Measurements from ENCODE around the gene RALGPS2.

The RALGPS2 gene, protein sequence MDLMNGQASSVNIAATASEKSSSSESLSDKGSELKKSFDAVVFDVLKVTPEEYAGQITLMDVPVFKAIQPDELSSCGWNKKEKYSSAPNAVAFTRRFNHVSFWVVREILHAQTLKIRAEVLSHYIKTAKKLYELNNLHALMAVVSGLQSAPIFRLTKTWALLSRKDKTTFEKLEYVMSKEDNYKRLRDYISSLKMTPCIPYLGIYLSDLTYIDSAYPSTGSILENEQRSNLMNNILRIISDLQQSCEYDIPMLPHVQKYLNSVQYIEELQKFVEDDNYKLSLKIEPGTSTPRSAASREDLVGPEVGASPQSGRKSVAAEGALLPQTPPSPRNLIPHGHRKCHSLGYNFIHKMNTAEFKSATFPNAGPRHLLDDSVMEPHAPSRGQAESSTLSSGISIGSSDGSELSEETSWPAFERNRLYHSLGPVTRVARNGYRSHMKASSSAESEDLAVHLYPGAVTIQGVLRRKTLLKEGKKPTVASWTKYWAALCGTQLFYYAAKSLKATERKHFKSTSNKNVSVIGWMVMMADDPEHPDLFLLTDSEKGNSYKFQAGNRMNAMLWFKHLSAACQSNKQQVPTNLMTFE

DNA sequence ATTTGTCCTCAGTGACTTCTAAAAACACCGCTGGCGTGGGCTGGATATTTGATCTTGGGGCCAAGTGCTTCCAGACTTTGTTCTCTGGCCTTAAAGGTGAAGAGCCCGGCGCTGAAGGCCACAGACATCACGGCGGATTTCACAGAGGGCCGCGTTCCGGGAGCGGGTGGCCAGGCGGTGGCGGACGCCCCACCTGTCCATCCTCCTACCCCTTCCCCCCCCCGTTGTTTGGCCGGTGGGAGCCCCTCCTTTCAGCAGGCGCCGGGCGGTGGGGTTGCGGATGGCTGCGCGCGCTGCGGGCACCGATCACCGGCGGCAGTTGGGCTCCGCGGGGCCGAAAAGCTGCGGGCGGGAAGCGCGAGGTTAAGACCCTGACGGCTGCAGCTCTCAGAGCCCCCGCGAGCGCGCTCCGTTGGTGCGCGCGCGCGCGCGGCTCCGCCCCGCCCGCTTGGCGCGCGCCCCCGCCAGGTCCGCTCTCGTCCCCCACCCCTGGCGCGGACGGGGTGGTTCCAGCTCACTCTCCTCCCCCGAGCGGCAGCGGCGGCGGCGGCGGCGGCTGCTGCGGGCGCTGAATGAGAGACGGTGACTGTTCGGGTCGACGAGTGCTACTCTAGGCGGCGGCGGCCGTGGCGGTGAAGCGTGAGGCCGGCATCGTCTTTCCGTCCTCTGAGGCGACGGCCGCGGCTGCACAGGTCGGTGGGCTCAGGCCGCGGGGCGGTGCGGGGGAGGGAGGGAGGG lies at the start of gene RALGPS2:
TSS of gene RALGPS2 (plus strand) at position 517 of the 738 bp plus-strand sequence. CDS start 51,521 bp downstream, outside the sequence.
- DNase-seq (ENCODE audit: low spot score), result peak; percentile 68

DNA sequence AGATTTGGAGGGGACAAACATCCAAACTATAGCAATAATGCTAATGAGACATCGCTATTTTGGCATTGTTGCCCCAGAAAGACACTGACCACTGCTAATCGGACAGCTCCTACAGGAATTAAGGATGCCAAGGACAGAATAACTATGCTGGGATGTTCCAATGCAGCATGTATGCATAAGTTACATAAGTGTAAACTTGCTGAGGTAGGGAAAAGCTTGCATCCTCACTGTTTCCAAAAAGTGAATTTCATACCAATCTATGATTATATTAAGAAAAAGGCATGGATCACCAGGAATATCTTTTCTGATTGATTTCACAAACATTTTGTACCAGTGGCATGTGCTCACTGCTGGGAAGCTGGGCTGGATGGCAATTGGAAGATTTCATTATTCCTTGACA lies 45.8 kb upstream of the RALGPS2 start:
- DNase-seq (ENCODE audit: low spot score), result no peak

DNA sequence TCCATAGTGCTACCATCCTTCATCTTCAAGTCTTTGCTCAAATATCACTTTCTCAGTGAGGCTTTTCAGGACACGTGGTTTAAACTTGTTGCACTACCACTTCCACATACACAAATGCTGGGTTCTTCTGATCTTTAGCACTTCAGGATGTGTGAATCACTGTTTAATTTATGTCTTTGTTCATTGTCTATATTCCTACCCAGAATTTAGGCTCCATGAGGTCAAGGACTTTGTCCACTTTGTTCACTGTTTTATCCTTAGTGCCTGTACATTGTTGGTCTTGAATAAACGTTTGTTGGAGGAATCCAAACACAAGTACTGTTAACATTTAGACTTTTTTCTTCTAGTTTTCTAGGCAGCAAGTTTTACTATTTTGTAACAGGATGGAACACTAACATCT lies 42.6 kb upstream of the RALGPS2 start:
- DNase-seq (ENCODE audit: low spot score), result no peak

DNA sequence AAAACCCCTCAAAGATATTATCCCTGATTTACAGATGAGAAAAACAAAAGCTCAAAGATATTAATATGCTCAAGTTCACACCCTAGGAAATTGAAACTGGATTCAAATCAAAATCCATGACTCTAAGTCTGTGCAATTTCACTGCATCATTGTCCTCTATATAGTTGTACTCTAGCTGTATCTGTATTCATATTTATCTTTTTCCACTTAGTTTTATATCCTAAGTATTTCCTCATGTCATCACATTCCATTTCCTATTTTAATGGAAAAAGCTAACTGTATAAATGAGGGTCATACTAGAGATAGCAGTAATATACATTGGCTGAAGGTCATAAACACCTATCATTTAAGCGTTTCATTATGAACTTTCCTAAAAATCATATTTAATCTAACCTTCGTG lies 42.2 kb upstream of the RALGPS2 start:
- no peak for DNase-seq (ENCODE audit: low spot score)

DNA sequence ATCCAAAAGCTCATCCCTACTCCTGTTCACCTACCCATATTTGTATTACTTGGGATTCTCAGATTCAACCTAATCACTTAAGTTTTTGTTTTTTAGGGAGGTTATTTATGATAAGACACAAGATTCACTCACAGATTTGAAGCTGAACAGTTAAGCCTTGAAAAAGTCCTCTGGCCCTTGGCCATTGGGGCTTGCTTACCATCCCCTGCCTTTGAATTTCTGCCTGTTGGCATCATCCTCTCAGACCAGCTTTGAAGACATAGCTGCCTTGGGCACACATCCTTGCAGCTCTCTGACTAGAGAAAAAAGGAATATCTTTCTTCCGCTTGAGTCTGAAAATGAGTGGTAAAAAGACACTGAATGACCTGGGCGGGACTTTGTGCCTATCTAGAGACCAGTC lies 41.8 kb upstream of the RALGPS2 start:
- DNase-seq (ENCODE audit: low spot score), result no peak

DNA sequence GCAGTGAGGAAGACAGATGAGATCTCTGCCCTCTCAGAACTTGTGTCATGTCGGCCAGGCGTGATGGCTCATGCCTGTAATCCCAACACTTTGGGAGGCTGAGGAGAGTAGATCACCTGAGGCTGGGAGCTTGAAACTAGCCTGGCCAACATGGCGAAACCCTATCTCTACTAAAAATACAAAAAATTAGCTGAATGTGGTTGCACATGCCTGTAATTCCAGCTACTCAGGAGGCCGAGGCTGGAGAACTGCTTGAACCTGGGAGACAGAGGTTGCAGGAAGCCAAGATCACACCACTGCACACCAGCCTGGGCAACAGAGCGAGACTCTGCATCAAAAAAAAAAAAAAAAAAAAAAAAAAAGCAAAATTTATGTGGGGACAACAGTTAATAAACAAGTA lies 40.9 kb upstream of the RALGPS2 start:
- DNase-seq (ENCODE audit: low spot score), result no peak

DNA sequence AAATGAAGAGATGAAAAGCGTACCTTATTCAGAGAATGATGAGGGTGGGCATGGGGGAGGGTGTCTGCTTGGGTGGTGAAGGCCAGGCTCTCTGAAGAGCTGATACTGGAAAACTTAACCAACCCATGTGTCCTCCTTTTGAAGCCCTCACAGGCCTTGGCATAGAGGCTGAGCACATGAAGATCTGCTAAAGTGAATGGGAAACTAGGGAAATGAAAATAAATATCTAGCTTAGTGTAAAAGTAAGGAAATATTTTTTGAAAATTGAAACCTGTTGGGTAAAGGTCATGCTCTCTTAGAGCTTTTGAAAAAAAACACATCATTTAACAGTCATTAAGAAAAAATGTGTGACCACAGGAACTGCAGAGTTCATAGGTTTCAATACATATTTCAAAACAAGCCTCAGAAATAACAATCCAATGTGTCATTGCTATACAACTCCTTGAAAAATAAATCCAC lies 40.5 kb upstream of the RALGPS2 start:
- no peak for DNase-seq (ENCODE audit: low spot score)

DNA sequence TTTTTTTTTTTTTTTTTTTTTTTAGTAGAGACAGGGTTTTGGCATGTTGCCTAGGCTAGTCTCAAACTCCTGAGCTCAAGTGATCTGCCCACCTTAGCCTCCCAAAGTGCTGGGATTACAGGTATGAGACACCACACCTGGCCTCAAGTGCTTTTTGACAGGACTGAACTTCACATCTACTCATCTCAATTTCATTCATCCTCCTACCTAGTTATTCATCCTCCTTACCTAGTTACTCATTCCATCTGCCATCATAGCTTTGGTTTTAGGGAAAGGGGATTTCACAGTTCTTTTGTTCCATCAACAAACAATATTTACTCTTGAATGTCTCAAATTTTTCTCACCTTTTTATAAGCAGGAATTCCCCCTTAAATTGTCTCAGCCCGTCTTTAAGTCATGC lies 38.6 kb upstream of the RALGPS2 start:
- no peak for DNase-seq (ENCODE audit: low spot score)

DNA sequence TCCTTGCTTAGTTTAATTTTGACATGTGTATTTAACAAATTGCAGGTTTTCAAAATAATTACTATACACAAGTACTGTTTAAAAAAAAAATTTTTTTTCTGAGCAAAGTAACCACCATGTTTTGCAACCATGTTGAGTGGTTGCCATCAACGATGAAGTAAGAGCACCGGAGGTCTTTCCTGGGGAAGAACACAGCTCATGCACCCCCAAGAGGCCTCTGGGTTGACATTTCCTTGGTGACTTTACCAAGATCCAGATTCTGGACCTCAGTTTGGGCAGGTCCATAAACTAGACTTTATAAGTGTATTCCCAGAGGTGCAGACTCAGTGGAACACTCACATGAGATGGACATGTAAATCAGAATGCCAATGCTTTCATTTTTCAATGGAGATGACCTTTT lies 36.8 kb upstream of the RALGPS2 start:
- no peak for DNase-seq (ENCODE audit: low spot score)

DNA sequence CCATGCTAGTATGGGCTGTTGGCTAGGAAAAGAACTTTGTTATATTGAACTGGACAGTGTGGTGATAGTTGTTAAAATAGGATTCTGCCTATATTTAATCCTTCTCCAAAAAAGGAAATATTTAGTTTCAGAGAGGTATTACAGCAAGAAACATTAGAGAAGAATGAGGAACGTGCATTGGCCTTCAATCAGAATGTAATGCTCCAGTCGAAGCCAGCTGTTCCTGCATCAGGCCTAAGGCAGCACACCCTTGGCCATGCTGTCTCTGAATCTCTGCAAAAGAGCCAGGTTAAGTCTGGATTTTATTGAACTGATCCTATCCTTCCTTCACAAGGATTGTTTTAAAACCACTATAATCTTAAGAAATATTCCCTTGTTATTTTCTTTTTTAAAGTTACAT lies 35.3 kb upstream of the RALGPS2 start:
- no peak for DNase-seq (ENCODE audit: low spot score)

DNA sequence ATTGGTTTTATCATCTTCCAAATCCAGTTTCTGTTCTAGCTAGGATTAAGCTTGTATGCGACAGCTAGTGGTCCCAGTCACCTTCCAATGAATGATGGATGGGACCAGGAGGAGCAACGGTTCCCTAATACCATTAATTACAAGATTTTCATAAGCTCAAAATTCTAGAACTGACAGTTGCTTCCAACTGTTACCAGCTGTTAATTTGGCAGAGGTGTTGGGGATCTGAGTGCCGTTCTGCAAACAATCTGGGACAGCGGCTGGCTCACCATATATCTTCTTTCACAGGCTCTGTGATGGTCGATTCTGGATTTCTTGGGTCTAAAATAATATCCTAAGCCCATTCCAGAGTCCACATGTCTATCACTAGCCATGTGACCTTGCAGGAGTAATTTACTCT lies 34.5 kb upstream of the RALGPS2 start:
- DNase-seq (ENCODE audit: low spot score), result no peak

DNA sequence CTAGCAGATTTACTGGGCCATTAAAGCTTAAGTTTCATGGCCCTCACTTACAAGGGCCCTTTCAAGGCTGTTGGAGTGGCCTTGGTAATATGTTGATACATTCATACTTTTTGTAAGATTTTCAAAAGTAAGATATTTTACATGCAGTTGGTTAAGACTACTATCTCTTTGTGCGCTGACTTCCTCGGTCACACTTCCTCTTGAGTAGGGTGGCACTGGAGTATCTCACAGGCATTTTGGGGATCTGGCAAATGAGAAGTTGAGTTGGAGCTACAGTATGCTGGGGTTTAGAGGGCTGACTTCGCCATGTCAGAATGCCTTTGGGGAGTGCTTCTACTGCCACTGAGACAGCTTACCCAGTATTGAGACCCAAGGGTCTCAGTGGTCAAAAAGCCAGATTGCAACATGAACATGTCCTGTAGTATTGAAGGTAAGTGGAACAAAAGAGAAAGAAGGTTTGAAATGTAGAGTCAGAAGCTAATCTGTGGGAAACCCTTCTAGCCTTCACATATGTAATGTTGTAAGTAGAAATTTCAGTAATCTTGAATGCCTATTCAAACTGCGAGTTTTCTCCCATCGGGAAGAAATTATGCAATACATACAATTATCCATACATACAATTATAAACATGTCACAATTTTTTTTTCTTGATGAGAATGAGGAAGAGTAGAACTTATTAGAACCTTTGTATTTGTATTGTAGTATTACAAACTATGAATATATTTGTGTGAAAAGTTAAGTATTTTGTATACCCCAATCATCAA lies 32.3 kb upstream of the RALGPS2 start:
- DNase-seq (ENCODE audit: low spot score), result no peak

DNA sequence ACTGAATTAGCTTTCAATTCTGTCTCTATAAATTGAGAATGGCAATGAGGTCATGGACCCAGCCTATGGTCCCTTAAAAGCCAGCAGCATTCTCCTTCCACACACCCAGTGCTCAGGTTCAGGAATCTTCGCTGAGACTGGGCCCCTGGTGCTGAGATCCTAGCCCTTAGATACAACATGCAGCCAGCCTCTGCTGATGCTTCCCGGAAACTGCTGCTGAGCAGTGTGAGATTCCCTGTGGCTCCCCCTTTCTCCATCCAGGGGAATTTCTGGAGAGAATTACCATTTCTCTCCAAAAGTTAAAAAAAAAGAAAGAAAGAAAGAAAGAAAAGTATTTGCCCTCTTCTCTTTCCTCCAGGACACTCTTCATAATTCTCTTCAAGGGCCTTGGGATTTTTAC lies 31.7 kb upstream of the RALGPS2 start:
- DNase-seq (ENCODE audit: low spot score), result peak; percentile 15

DNA sequence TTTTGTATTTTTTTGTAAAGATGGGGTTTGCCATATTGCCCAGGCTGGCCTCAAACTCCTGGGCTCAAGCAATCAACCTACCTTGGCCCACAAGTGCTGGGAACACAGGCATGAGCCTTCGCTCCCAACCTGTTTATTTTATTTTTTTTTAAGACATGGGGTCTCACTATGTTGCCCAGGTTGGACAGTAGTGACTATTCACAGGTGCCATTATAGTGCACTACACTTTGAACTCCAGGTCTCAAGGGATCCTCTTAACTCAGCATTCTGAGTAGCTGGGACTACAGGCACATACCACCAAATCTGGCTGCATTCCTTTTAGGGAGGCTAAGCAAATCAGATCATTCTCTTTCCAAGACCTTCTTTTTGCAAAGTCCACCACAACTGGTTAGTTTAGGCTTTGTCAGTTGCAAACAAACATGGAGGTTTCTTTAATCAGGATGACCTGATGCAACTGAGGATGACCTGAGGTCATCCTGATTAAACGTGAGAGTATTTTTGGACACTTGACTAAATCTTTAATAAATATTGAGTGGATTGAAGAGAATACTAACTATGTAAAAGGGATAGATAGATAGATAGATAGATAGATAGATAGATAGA lies 30.0 kb upstream of the RALGPS2 start:
- DNase-seq (ENCODE audit: low spot score), result no peak

DNA sequence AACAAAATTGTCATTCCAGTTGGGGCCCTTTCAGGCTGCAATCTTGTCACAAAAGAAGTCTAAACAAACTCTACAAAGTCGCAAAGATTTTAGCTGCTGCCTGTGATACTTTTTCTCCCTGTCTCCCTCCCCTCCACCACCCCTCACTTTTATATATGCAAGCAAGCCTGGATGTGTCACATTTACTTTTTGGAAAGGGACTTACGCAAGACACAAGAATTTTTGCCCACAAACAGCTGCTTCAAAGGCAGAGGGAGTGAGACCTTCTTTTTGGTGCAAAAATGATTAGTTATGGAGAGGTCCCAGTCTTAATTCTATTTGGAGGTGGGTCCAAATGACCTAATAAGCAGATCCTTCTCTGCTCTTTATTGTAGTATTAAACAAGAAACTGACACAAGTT lies 22.9 kb upstream of the RALGPS2 start:
- DNase-seq (ENCODE audit: low spot score), result no peak

DNA sequence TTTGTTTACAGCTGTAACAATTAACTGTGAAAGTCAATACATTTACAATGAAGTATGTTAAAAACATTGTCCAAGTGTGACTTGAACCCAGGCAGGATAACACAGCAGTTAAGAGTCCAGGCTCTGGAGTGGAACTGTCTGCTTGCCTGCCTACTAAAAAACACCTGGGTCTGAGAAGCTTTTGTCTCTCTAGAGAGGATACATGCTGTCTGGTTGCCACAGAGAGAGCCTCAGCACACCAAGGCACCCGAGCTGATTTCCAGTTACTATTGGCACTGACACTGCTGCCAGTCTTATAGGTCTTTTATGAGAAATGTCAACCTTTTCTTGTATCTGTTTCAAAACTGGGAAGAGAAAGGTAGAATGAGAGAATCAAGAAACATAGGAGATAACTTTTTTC lies 20.2 kb upstream of the RALGPS2 start:
- DNase-seq (ENCODE audit: low spot score), result no peak

DNA sequence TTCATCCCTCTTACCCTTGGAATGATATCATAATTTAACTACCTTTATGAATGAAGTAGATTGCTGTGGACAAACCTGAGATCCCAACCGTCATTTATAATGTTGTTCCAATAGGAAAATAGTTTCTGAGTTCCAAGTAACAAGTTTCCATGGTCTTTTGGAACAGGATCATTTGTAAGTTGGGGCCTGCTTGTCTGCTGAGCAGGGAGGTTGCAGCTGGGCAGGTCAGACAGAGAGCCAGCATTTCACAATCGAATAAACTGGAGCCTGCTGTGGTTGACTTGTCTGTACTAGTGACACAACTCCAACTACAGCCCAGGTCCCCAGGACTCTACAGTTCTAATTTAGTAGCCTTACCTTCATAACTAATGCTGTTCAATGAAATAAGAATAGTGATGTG lies 18.6 kb upstream of the RALGPS2 start:
- DNase-seq (ENCODE audit: low spot score), result no peak

DNA sequence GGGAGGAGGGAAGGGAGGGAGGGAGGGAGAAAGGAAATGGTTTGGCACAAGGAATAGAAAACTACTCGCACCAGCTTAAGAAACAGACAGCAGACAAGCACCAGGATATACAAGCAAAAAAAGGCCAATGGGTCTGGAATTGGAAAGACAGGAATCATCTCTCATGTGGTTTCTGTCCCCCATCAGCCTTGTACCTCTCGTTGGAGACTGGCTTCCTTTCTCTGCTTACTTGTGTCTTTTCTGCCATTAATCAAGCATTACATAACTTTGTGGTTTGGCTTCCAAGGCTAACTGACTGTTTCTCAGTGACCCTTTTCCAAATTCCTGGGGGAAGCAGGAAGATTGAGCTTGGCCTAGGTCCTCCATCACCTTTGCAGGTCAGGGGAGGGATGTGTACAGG lies 11.8 kb upstream of the RALGPS2 start:
- DNase-seq (ENCODE audit: low spot score), result no peak

DNA sequence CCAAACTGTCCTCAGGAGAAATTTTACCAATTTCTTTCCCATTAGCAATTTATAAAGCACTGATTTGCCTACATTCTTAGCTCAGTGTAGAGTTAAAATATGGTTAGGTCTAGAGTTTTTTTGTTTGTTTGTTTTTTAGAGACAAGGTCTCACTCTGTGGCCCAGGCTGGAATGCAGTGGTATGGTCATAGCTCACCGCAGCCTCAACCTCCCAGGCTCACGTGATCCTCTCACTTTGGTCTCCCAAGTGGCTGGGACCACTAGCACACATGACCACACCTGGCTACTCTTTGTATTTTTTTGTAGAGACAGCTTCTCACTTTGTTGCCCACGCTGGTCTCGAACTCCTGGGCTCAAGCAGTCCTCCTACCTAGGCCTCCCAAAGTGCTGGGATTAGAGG lies 10.6 kb upstream of the RALGPS2 start:
- DNase-seq (ENCODE audit: low spot score), result no peak

DNA sequence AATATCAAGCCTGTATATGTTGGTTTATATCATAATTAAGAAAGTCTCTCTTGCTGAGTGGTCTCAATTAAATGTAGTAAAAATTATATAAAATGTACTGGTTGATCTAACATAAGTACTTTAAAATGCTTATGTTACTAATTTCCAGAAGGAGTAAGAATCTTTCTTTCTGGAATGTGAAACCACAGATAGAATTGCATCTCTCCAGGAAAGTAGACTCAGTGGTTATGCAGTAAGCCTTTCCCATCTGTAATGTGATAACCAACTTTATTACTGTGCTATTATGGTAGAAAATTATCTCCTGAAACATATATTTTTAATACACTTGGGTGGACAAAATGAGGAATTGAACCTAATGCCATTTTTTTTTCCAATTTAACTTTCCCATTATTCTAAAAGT lies 8.9 kb upstream of the RALGPS2 start:
- DNase-seq (ENCODE audit: low spot score), result no peak

DNA sequence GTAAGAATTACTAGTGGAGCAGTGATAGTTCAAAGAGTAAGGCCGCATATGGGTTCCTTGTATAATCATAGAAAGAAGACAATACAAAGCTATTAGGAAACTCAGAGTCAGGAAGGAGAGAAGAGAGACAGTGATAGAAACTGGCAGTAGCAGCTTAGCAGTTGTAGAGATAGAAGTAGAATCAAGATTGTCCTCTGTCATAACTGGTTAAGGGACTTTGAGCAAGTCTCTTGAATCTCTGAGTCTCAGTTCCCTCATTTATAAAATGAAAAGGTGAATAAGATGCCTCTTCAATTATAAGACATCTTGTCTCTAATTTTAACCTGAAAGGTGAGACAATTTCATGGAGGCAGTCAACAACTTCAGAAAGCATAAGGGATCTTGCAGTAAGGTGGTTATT lies 6.5 kb upstream of the RALGPS2 start:
- DNase-seq (ENCODE audit: low spot score), result no peak

DNA sequence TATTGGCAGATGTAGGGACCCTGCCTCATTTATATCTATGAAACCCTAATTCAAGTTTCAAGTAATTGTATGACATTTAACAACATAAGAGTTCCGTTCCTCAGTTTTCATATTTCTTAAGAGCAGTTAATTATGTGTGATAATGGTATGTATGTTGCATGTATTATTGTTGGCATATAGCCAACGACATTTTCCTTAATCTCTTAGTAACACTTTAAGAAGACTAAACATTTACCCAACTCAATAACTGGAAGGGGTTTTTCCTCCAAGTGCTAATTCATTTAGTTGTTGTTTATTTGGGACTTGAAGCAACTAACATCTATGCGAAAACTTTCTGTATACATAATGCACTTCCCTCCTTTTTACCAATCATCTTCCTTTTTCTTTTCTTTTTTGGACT lies 1.5 kb upstream of the RALGPS2 start:
- DNase-seq (ENCODE audit: low spot score), result no peak
